ENCODE measurements around the gene AAK1. TPM values are rescaled to one million over a fixed set of nuclear protein-coding genes. Genes with fewer than 3 reads are reported as not detected.

Gene AAK1
- total and polyA plus RNA-seq, 2 donors (not counting 3 experiments of a cell fraction or from before 2014, with no cell fraction given): 31.0 to 127 TPM

GRCh38 chr2:69454976-69455375 is 188.6 kb downstream of the AAK1 start:
- FAIRE-seq (no peak), DNase-seq (ENCODE audit: low read depth, low spot score) (no peak)
- TF ChIP-seq CTCF (IDR thresholded peaks at IDR 0.05; ENCODE audit: extremely low read depth in 1 of 2, insufficient read depth in 1 of 2, low read depth in 1 of 2, low read length in 2 of 2) (no peak), GATA2 (IDR thresholded peaks at IDR 0.05; ENCODE audit: insufficient read depth, insufficient read length, low read depth, low read length) (no peak), MAX (IDR thresholded peaks at IDR 0.05; ENCODE audit: insufficient read depth, insufficient read length) (no peak), FOS (IDR thresholded peaks at IDR 0.05; ENCODE audit: borderline replicate concordance, insufficient read depth, low read length) (no peak), POLR2AphosphoS5 (IDR thresholded peaks at IDR 0.05; ENCODE audit: insufficient read depth, low read depth, low read length) (no peak), MYC (IDR thresholded peaks at IDR 0.05; ENCODE audit: low read depth, low read length) (no peak), JUN (IDR thresholded peaks at IDR 0.05; ENCODE audit: borderline replicate concordance, insufficient read depth, insufficient read length, low read depth) (no peak), EZH2 (IDR thresholded peaks at IDR 0.05; ENCODE audit: borderline replicate concordance, low read depth, low read length, severe bottlenecking) (no peak), POLR2A (IDR thresholded peaks at IDR 0.05; ENCODE audit: low read depth, low read length) (no peak)
- no TSS peak for BruUV-seq (replicated peaks)
- Histone ChIP-seq H3K4me2 (ENCODE audit: insufficient read depth, low read length) (no peak overlapping the region), H3K36me3 (ENCODE audit: control insufficient read depth in 2 of 2, extremely low read depth in 1 of 2, insufficient read depth in 2 of 2, low read length in 2 of 2) (no peaks in the 10 kb centered on the region), H4K20me1 (replicated peaks; ENCODE audit: control insufficient read depth, extremely low read depth, insufficient read depth, low read length) (no peaks in the 10 kb centered on the region), H3K9me1 (replicated peaks; ENCODE audit: control insufficient read depth, extremely low read depth, insufficient read depth, low read length) (no peaks in the 10 kb centered on the region), H3K79me2 (ENCODE audit: control insufficient read depth, insufficient read depth, low read length) (no peaks in the 10 kb centered on the region), H2AFZ (ENCODE audit: low read depth, low read length) (no peak overlapping the region), H3K27ac (ENCODE audit: insufficient read depth, low read depth, low read length) (no peak overlapping the region), H3K4me3 (replicated peaks in 1 of 3; ENCODE audit: insufficient read depth in 1 of 3, low read depth in 1 of 3, low read length in 3 of 3) (no peak overlapping the region), H3K4me1 (ENCODE audit: control insufficient read depth, extremely low read depth, insufficient read depth, low read length) (no peaks in the 10 kb centered on the region), H3K9ac (replicated peaks; ENCODE audit: extremely low read depth, insufficient read depth, low read length) (no peak overlapping the region), H3K9me3 (replicated peaks; ENCODE audit: control insufficient read depth, insufficient read depth, low read length) (no peaks in the 10 kb centered on the region), H3K27me3 (ENCODE audit: control insufficient read depth in 2 of 2, insufficient read depth in 2 of 2, low read length in 2 of 2) (no peaks in the 10 kb centered on the region)
- dilution Hi-C loops (cut with MboI; ENCODE audit: extremely low pct_ligation_motif_present, low sequenced_read_pairs): no loop called here
- intact Hi-C loops (cut with micrococcal nuclease): no loop called here
- POLR2A ChIA-PET: no interaction called here
- CTCF ChIA-PET: no interaction called here

Data from endothelial cell of umbilical vein (primary cell).